ENCODE measurements around the gene CYP4A22. TPM values are rescaled to one million over a fixed set of nuclear protein-coding genes. Genes with fewer than 3 reads are reported as not detected.
"Not testable (repeated sequence)": the region's sequence is repeated elsewhere in the genome, so short reads cannot be mapped to it uniquely, and the experiment has no call there.

Gene CYP4A22
- total RNA-seq, 1 donor: not detected

- H2AFZ ChIP-seq (ENCODE audit: low read length); H3K27ac ChIP-seq (ENCODE audit: low read depth, low read length); H4K20me1 ChIP-seq (ENCODE audit: insufficient read depth, low read length); H3K4me1 ChIP-seq (ENCODE audit: insufficient read depth, low read length); H3K36me3 ChIP-seq (ENCODE audit: insufficient read depth, low read length); H3K79me2 ChIP-seq (ENCODE audit: insufficient read depth, low read length); H3K4me2 ChIP-seq (ENCODE audit: insufficient read depth, low read length); H3K9me3 ChIP-seq (ENCODE audit: low read depth, low read length); H3K27me3 ChIP-seq (ENCODE audit: insufficient read depth, low read length); H3K4me3 ChIP-seq (ENCODE audit: insufficient read depth, low read length); DNase-seq (ENCODE audit: insufficient read length, low spot score, missing footprints): not testable (repeated sequence)
- TF ChIP-seq CTCF (IDR thresholded peaks at IDR 0.05; ENCODE audit: extremely low read depth, low read depth, low read length): peak; percentile 38
Measured at GRCh38 chr1:47143654-47144053, 6.4 kb downstream of the CYP4A22 start.

- H3K36me3 ChIP-seq (ENCODE audit: insufficient read depth, low read length); H4K20me1 ChIP-seq (ENCODE audit: insufficient read depth, low read length); H3K9me3 ChIP-seq (ENCODE audit: low read depth, low read length); H3K4me3 ChIP-seq (ENCODE audit: insufficient read depth, low read length); H3K4me1 ChIP-seq (ENCODE audit: insufficient read depth, low read length); H3K4me2 ChIP-seq (ENCODE audit: insufficient read depth, low read length); H3K27me3 ChIP-seq (ENCODE audit: insufficient read depth, low read length); H3K27ac ChIP-seq (ENCODE audit: low read depth, low read length); H3K79me2 ChIP-seq (ENCODE audit: insufficient read depth, low read length); DNase-seq (ENCODE audit: insufficient read length, low spot score, missing footprints); H2AFZ ChIP-seq (ENCODE audit: low read length): not testable (repeated sequence)
Measured at GRCh38 chr1:47146495-47146894, 9.3 kb downstream of the CYP4A22 start.

GRCh38 chr1:47147047-47147785 is 10.0 kb downstream of the CYP4A22 start:
- H3K79me2 ChIP-seq (ENCODE audit: insufficient read depth, low read length): no peaks in the 10 kb centered on the region
- no peak overlapping the region for H3K27ac ChIP-seq (ENCODE audit: low read depth, low read length)
- no peaks in the 10 kb centered on the region for H3K9me3 ChIP-seq (ENCODE audit: low read depth, low read length)
- H2AFZ ChIP-seq (ENCODE audit: low read length): no peak overlapping the region
- no peaks in the 10 kb centered on the region for H3K36me3 ChIP-seq (ENCODE audit: insufficient read depth, low read length)
- H3K4me1 ChIP-seq (ENCODE audit: insufficient read depth, low read length): no peaks in the 10 kb centered on the region
- no peak overlapping the region for H3K4me2 ChIP-seq (ENCODE audit: insufficient read depth, low read length)
- no peak overlapping the region for H3K4me3 ChIP-seq (ENCODE audit: insufficient read depth, low read length)
- DNase-seq (ENCODE audit: insufficient read length, low spot score, missing footprints): no peak
- no peaks in the 10 kb centered on the region for H4K20me1 ChIP-seq (ENCODE audit: insufficient read depth, low read length)
- H3K27me3 ChIP-seq (ENCODE audit: insufficient read depth, low read length): no peaks in the 10 kb centered on the region
- TF ChIP-seq CTCF (IDR thresholded peaks at IDR 0.05; ENCODE audit: extremely low read depth, low read depth, low read length): no peak

- H3K36me3 ChIP-seq (ENCODE audit: insufficient read depth, low read length); H3K4me2 ChIP-seq (ENCODE audit: insufficient read depth, low read length); H3K4me3 ChIP-seq (ENCODE audit: insufficient read depth, low read length); H3K27ac ChIP-seq (ENCODE audit: low read depth, low read length); H3K4me1 ChIP-seq (ENCODE audit: insufficient read depth, low read length); H3K27me3 ChIP-seq (ENCODE audit: insufficient read depth, low read length); DNase-seq (ENCODE audit: insufficient read length, low spot score, missing footprints); H4K20me1 ChIP-seq (ENCODE audit: insufficient read depth, low read length); H3K79me2 ChIP-seq (ENCODE audit: insufficient read depth, low read length); H3K9me3 ChIP-seq (ENCODE audit: low read depth, low read length); H2AFZ ChIP-seq (ENCODE audit: low read length): not testable (repeated sequence)
Measured at GRCh38 chr1:47149162-47149561, 11.9 kb downstream of the CYP4A22 start.

- DNase-seq (ENCODE audit: insufficient read length, low spot score, missing footprints); H4K20me1 ChIP-seq (ENCODE audit: insufficient read depth, low read length); H2AFZ ChIP-seq (ENCODE audit: low read length); H3K79me2 ChIP-seq (ENCODE audit: insufficient read depth, low read length); H3K4me1 ChIP-seq (ENCODE audit: insufficient read depth, low read length); H3K36me3 ChIP-seq (ENCODE audit: insufficient read depth, low read length); H3K27ac ChIP-seq (ENCODE audit: low read depth, low read length); H3K27me3 ChIP-seq (ENCODE audit: insufficient read depth, low read length); H3K9me3 ChIP-seq (ENCODE audit: low read depth, low read length); H3K4me2 ChIP-seq (ENCODE audit: insufficient read depth, low read length); H3K4me3 ChIP-seq (ENCODE audit: insufficient read depth, low read length): not testable (repeated sequence)
Measured at GRCh38 chr1:47156457-47156856, 19.2 kb downstream of the CYP4A22 start.

- not testable (repeated sequence) for H3K4me3 ChIP-seq (ENCODE audit: insufficient read depth, low read length); H3K36me3 ChIP-seq (ENCODE audit: insufficient read depth, low read length); H3K4me1 ChIP-seq (ENCODE audit: insufficient read depth, low read length); H3K9me3 ChIP-seq (ENCODE audit: low read depth, low read length); H3K4me2 ChIP-seq (ENCODE audit: insufficient read depth, low read length); H2AFZ ChIP-seq (ENCODE audit: low read length); DNase-seq (ENCODE audit: insufficient read length, low spot score, missing footprints); H3K27me3 ChIP-seq (ENCODE audit: insufficient read depth, low read length); H3K79me2 ChIP-seq (ENCODE audit: insufficient read depth, low read length); H3K27ac ChIP-seq (ENCODE audit: low read depth, low read length); H4K20me1 ChIP-seq (ENCODE audit: insufficient read depth, low read length)
Measured at GRCh38 chr1:47157957-47158356, 20.7 kb downstream of the CYP4A22 start.
